Measurements from ENCODE around the gene DENND5A.

DNA sequence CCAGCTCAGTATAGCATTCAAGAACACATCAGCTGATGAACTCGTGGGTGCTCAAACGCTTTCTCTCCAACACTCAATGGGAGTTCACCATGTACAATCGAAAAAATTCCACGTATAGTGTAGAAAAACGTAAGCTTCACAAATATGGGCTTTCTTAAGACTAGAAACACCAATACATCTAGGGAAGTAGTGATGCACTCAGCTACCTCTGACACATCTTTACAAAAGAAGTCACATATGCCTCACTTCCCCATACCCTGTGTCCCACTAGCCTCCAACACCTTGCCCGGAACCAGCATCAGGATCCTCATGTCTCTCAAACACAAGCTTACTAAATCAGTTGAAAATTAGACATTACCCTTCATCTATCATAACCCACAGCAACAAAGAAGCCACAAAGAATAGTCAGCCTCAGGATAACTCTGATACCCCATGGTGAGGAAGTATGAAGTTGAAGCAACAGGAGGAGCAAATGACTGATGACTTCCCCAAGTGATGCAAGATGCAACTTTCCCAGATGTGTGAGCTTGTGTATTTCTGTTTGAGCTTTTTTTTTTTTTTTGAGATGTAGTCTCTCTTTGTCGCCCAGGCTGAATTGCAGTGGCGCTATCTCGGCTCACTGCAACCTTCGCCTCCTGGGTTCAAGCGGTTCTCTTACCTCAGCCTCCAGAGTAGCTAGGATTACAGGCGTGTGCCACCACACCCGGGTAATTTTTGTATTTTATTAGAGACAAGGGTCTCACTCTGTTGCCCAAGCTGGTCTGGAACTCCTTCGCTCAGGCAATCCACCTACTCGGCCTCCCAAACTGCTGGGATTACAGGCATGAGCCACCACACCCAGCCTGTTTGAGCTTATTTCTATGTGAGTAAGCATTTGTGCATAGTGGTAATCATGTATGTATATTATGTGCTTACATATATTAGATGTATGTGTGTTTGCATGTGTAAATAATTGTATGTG is 8.5 kb upstream of the DENND5A start:
- TF ChIP-seq EZH2 (IDR thresholded peaks at IDR 0.05) (no peak), FOXP2 (optimal IDR thresholded peaks at IDR 0.05; ENCODE audit: control extremely low read depth, extremely low read length, insufficient read depth) (no peak)

All from SK-N-MC (cell line).